Measurements from ENCODE around the gene XRCC3.

- TF ChIP-seq POLR2AphosphoS5 (IDR thresholded peaks at IDR 0.05), result no peak
- TF ChIP-seq, protein P1, sequence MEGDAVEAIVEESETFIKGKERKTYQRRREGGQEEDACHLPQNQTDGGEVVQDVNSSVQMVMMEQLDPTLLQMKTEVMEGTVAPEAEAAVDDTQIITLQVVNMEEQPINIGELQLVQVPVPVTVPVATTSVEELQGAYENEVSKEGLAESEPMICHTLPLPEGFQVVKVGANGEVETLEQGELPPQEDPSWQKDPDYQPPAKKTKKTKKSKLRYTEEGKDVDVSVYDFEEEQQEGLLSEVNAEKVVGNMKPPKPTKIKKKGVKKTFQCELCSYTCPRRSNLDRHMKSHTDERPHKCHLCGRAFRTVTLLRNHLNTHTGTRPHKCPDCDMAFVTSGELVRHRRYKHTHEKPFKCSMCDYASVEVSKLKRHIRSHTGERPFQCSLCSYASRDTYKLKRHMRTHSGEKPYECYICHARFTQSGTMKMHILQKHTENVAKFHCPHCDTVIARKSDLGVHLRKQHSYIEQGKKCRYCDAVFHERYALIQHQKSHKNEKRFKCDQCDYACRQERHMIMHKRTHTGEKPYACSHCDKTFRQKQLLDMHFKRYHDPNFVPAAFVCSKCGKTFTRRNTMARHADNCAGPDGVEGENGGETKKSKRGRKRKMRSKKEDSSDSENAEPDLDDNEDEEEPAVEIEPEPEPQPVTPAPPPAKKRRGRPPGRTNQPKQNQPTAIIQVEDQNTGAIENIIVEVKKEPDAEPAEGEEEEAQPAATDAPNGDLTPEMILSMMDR (IDR thresholded peaks at IDR 0.05), result no peak
- no peak for TF ChIP-seq POLR2A (IDR thresholded peaks at IDR 0.05)
Observed at GRCh38 chr14:103653805-103654204, 61.4 kb downstream of the XRCC3 start.
